Measurements from ENCODE around the gene RPL36A.

Gene RPL36A

DNA sequence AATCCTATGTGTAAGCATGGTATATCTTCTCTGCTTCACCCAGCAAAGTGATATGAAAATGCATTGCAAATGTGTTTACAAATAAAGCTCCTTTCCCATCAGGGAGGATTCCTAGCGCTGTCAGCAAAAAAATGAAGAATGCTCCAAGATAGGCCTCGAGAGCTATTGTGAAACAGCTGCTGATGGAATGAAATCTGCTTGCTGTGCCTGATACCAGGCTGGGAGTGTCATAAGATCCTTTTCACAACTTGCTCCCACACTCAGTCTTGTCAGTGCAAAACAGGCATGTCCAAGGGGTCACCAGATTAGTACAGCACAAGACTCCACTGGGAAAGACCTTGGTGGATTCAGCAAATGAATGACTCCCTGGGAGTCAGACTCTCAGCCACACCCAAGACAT, 51.3 kb downstream of the RPL36A start:
- no peak for DNase-seq (ENCODE audit: low read depth in 2 of 2)
